ENCODE results near the gene APOA4. TPM values are rescaled to one million over a fixed set of nuclear protein-coding genes. Genes with fewer than 3 reads are reported as not detected.

Gene APOA4
- not detected in 2 replicates for total RNA-seq (2014; rRNA removed; shearing (Covaris generic))

DNA sequence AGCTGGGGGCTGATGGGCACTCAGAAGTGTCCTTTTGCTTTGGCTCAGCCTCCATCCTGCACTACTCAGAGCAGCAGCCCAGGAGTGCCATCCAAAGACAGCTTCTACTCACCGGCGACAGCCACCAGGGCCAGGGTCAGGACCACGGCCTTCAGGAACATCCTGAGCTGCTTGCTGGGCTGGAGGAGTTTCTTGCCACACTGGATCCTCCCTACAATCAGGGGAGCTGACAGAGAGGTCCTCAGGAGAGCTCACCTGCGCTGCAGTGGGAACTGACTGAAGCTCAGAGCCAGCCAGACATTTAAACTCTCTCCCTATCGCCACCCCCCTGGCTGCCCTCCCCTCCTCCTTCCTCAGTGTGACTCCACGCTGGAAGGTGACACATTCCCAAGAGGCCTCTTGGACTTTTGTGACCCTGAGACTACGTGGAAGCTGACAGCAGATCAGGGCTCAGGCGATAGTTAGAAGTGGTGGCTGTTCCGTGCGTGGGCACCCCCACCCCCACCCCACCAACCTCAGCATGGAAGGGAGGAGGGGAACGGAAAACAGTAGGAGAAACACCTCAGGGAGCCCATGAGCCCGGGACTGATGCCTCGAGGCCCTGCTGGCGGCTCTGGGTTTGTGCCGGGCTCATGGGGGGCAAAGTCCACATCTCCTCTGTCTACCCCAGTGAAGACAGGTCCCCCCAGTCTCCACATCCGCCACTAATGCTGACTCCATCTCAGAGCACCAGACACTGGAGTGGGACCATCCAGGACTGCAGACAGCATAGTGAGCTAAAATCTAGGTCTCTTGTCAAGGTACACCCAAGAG, at the start of gene APOA4:
TSS of gene APOA4 (minus strand) at position 274 of the 813 bp plus-strand sequence. CDS start at position 161, 113 bp downstream.

GRCh38 chr11:116837231-116838091, 14.4 kb upstream of the APOA4 start, which contains the start of gene APOA1:
APOA1 (minus strand) TSS chr11:116837622; CDS start chr11:116837387, 235 bp downstream.

DNA sequence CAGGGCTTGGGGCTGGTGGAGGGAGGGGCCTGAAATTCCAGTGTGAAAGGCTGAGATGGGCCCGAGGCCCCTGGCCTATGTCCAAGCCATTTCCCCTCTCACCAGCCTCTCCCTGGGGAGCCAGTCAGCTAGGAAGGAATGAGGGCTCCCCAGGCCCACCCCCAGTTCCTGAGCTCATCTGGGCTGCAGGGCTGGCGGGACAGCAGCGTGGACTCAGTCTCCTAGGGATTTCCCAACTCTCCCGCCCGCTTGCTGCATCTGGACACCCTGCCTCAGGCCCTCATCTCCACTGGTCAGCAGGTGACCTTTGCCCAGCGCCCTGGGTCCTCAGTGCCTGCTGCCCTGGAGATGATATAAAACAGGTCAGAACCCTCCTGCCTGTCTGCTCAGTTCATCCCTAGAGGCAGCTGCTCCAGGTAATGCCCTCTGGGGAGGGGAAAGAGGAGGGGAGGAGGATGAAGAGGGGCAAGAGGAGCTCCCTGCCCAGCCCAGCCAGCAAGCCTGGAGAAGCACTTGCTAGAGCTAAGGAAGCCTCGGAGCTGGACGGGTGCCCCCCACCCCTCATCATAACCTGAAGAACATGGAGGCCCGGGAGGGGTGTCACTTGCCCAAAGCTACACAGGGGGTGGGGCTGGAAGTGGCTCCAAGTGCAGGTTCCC, 6.5 kb upstream of the APOA4 start, which contains the start of gene APOC3:
TSS of gene APOC3 (plus strand) at position 383 of the 659 bp plus-strand sequence. CDS start 676 bp downstream, outside the sequence.

GRCh38 chr11:116791813-116792143, 31.3 kb downstream of the APOA4 start, which contains the start of gene APOA5:
APOA5 (minus strand) TSS chr11:116791879; CDS start chr11:116791860, 19 bp downstream.

DNA sequence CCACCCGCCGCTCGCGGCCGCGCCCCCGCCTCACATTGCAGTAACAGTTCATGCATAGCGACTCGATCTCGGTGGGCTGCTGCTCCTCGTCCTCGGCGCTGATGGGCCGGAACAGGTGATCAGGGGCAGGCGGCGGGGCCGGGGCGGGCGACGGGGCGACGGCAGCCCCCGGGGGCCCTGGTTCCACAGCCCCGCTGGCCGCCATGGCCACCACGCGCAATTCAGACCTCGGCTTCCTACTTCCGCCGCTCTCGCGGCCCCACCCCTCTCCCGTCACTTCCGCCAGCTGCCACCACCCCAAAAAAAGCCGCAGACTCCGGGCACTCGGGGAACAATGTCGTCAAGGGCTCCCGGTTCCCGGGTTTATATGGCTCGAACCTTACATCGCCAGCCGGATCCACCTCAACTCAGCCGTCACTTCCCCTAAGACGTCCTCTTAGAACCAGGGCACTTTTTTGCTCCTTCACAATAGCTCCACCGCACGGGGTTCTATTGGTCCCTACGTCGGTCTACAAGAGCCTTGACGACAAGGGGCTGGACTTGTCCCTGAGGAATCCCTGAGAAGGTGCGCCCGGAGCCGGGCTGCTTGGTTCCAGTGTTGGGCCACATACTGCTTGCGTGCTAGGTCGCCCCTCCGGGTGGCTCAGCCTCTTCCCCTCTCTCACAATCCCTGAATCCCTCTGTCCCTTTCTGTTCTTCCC, 35.2 kb downstream of the APOA4 start, which contains the start of gene ZPR1:
TSS of gene ZPR1 (minus strand) at position 238 of the 701 bp plus-strand sequence. CDS start at position 205, 33 bp downstream.

DNA sequence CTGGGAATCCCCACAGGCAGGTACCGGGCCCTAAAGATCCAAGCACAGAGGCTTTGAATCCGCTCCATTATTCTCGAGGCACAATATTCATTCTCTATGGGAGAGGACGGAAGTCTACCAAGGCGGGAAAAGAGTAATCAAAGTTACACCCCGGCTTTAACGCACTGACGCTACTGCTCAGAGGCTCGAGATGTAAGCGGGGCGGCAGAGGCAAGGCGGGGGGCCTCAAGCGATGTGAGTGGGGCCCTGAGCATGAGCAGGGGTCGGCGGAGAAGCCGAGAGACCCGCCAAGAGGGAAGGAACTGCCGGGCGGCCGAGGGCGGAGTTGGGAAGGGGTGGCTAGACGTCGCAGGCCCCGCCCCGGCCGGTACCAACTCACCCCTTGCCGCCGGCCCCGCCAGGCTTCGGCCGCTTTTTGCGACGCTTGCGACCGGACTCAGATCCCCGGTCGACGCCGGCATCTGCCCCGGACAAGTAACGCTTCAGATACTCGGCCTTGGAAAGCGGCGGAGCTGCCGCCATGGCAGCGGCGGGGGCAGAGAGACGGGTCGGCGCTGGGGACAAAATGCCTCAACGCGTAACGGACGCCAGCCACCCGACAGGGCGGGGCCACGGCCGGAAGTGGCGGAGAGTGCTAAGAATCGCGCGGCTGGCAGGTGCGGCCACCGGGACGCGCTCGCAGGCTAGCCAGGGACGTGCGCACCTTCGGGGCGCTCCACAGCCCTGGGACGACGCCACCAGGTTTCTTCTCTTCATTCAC, 50.5 kb downstream of the APOA4 start, which contains the start of gene BUD13:
TSS of gene BUD13 (minus strand) at position 545 of the 760 bp plus-strand sequence. CDS start at position 522, 23 bp downstream.

Other genes starting within 250 kb of the APOA4 start
- gene BUD13, start 50.3 kb downstream of the APOA4 start, total RNA-seq (2014; rRNA removed; shearing (Covaris generic)), result 25.4 and 30.2 TPM in 2 replicates
- 121 and 130 TPM in 2 replicates for gene ZPR1, start 35.3 kb downstream of the APOA4 start, total RNA-seq (2014; rRNA removed; shearing (Covaris generic))
- not detected in 2 replicates for gene APOA5, start 31.4 kb downstream of the APOA4 start, total RNA-seq (2014; rRNA removed; shearing (Covaris generic))
- gene APOC3, start 6.6 kb upstream of the APOA4 start, total RNA-seq (2014; rRNA removed; shearing (Covaris generic)), result not detected in 2 replicates
- gene APOA1, start 14.3 kb upstream of the APOA4 start, total RNA-seq (2014; rRNA removed; shearing (Covaris generic)), result not detected in 2 replicates

Data from A375 (cell line).